RPMI8226 (cell line): Measurements from ENCODE around the gene IREB2.

ENCODE experiments used
- DNase-seq: peaks from one replicate; pipeline ENCODE4 v3.0.0-alpha.2; 2015

IREB2 gene

GRCh38 chr15:78406016-78406585 lies 31.9 kb upstream of the IREB2 start:
- no peak for DNase-seq

- DNase-seq, result no peak
These were observed 30.2 kb upstream of the IREB2 start for GRCh38 chr15:78407608-78408354.

GRCh38 chr15:78408355-78408640 lies 29.7 kb upstream of the IREB2 start:
- DNase-seq, result no peak

- DNase-seq, result no peak
These were observed 29.1 kb upstream of the IREB2 start for GRCh38 chr15:78408961-78409360.

GRCh38 chr15:78411061-78411460 lies 27.0 kb upstream of the IREB2 start:
- DNase-seq, result no peak

- DNase-seq, result no peak
These were observed 23.3 kb upstream of the IREB2 start for GRCh38 chr15:78414621-78415250.

- DNase-seq, result peak; percentile 27
These were observed 22.7 kb upstream of the IREB2 start for GRCh38 chr15:78415284-78415683.

GRCh38 chr15:78417754-78418630 lies 20.0 kb upstream of the IREB2 start:
- no peak for DNase-seq

- no peak for DNase-seq
These were observed 19.3 kb upstream of the IREB2 start for GRCh38 chr15:78418686-78419085.

GRCh38 chr15:78419367-78419766 lies 18.6 kb upstream of the IREB2 start:
- no peak for DNase-seq

GRCh38 chr15:78420220-78420619 lies 17.8 kb upstream of the IREB2 start:
- no peak for DNase-seq

- DNase-seq, result no peak
These were observed 17.2 kb upstream of the IREB2 start for GRCh38 chr15:78420766-78421165.

GRCh38 chr15:78421238-78421965 lies 16.6 kb upstream of the IREB2 start:
- no peak for DNase-seq

GRCh38 chr15:78422571-78423340 lies 15.3 kb upstream of the IREB2 start:
- peak; percentile 60 for DNase-seq

GRCh38 chr15:78424673-78425072 lies 13.3 kb upstream of the IREB2 start:
- no peak for DNase-seq

GRCh38 chr15:78425643-78426042 lies 12.4 kb upstream of the IREB2 start:
- DNase-seq, result no peak

- DNase-seq, result no peak
These were observed 11.7 kb upstream of the IREB2 start for GRCh38 chr15:78426300-78426699.

GRCh38 chr15:78427953-78428352 lies 10.1 kb upstream of the IREB2 start:
- DNase-seq, result no peak

- no peak for DNase-seq
These were observed 8.5 kb upstream of the IREB2 start for GRCh38 chr15:78429477-78429876.

- DNase-seq, result no peak
These were observed 6.1 kb upstream of the IREB2 start for GRCh38 chr15:78431955-78432354.

- no peak for DNase-seq
These were observed 5.4 kb upstream of the IREB2 start for GRCh38 chr15:78432664-78433063.

- DNase-seq, result no peak
These were observed 3.9 kb upstream of the IREB2 start for GRCh38 chr15:78434134-78434533.
